NCI-H2196 treated with DMSO at 0.1 percent for 48 hours (cell line): ENCODE measurements around the gene PRM2.
"Not testable (repeated sequence)": the region's sequence is repeated elsewhere in the genome, so short reads cannot be mapped to it uniquely, and the experiment has no call there.

Experiments
- DNase-seq: peaks from one replicate; lab custom pipeline; 2025; ENCODE audit not compliant: unreplicated experiment; lab: John Stamatoyannopoulos, UW

The PRM2 gene

GRCh38 chr16:11307639-11308492 lies 31.6 kb upstream of the PRM2 start:
- DNase-seq: no peak

GRCh38 chr16:11306997-11307638 lies 30.8 kb upstream of the PRM2 start:
- DNase-seq: no peak

DNA sequence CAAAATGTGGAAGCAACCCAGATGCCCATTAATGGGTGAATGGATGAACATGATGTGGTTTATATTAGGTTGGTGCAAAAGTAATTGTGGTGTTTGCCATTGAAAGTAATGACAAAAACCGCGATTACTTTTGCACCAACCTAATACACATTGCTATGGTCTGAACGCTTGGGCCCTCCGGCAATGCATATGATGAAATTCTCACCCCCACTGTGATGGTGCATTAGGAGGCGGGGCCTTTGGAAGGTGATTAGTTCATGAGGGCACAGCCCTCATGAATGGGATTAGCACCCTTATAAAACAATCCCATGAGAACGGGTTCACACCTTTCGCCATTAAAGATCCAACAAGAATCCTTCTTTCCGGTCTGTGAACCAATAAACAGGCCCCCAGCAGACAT lies 30.1 kb upstream of the PRM2 start:
- no peak for DNase-seq

DNA sequence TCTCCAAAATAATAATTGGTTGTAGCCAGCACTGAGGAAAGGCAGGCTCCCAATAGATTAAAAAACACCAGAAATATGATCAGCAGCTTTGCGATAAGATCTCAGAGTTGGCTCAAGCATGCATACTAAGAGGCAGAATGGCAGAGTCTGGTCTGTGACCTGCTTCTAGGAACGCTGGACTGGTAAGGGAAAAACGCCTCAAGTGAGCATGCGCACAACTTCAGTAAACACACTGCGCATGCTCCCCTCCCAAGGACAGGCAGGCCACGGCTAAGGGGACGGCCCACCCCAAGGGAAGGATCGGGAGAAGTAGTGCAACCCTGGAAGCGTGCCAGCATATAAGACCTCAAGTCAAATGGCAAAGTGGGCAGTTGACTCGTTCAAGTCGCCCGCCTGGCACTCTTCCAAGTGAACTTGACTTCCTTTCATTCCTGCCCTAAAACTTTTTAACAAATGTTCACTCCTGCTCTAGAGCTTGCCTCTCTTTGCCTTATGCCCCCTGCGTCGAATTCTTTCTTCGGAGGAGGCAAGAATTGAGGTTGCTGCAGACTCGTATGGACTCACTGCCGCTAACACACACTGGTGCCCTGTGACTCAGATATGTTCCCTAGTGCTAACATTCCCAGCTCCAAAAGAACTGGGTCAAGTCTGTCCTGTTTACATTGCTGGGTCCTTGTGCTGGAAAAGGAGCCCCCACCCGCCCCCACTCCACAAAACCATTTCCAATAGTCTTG lies 27.3 kb upstream of the PRM2 start:
- peak; percentile 81 for DNase-seq

DNA sequence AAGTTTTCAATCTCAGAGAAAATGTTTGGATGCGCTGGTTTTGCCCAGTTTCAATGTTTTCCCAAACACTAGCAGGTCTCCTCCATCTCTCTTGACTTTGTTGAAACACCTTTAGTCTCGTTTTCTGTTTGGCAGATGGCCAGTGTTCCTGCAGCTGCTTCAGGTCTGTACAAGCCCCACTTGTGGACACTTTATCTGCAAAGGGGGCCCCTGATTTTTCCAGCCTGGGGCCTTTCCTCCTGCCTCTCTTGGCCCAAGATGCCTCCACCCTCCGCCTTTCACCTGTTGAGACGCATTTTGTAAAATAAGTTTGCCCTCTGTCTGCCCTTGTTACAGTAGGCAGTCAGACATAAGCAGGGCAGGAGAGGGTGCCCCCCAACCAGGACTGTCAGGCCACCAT lies 26.7 kb upstream of the PRM2 start:
- peak; percentile 74 for DNase-seq

GRCh38 chr16:11301645-11302501 lies 25.6 kb upstream of the PRM2 start:
- DNase-seq: no peak

DNA sequence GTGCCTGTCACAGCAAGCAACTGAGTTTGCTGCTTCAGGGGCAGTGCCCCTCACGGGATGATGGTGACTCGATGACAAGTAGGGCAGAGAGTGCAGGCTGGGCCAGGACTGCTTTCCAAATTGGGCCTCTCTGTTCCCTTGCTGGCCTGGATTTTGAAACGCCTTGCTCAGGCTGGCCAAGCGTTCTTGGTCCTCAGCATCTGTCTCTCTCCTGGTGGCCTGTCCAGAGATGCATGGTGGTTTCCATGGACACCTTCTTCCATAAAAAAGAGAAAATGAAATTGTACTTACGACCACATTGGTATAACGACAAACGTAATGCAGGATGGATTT lies 24.2 kb upstream of the PRM2 start:
- DNase-seq: no peak

- no peak for DNase-seq
Observed at GRCh38 chr16:11299865-11300559, 23.7 kb upstream of the PRM2 start.

- not testable (repeated sequence) for DNase-seq
Observed at GRCh38 chr16:11298950-11299547, 22.8 kb upstream of the PRM2 start.

- DNase-seq: no peak
Observed at GRCh38 chr16:11298143-11298900, 22.0 kb upstream of the PRM2 start.

DNA sequence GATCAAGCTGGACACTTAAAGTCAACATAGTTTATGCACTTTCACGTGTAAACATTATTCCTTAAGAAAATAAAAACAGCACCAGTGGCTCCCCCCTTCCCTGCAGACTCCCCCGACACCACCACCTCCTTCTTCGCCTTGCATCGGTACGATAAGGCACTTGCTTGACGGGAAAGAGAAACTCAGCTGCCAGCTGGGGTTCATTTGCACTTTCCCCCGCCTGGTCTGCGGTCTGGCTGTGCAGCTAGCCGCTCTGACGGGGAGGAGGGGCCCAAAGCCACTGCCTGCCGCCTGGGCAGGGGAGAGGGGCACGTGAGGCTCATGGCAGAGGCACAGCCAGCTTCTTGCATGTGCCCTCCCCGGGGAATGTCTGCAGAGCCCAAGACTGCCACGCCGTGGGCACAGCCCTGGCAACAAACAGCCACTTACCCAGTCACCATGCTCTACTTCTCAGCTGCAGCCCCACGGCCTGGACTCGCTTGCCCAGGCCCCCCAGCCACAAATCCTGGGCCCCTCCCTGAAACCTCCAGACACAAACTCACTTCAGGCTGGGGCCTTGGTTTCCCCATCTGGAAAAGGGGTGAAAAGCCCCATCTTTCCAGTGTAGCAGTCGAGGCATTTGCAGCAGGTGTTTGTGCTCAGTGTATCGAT lies 21.3 kb upstream of the PRM2 start:
- peak; percentile 77 for DNase-seq

DNA sequence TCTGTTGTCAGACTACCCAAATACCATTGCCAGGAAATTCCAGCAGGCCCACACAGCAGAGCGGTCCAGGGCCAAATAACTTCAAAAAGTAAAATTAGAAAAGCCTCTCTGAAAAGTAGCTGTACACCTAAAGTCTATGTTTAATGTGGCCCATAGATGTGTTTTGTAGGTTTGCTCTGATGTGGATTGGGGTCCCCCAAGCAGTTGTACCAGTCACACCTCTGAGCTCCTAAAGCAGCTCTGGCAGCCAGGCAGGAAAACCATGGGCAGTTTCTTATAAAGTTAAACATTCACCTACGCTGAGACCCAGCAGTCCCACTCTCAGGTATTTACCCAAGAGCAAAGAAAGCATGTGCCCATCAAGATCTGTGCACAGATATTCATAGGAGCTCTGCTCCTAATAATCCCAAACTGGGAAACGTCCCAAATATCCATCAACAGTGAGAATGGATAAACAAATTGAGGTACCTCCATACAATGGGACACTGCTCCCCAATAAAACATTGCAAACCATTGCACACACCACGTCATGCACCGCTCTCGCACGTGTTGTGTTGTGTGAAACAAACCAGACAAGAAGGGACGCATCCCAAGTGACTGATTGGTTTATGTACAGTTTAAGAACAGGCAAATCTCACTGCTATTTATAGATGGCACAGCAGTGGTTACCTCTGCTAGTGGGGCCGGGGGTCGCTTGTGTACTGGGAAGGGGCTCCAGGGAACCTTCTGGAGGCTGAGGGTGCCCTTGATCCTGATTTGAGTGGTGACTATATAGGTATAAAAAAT lies 20.6 kb upstream of the PRM2 start:
- no peak for DNase-seq

GRCh38 chr16:11296351-11296705 lies 20.0 kb upstream of the PRM2 start:
- no peak for DNase-seq

- DNase-seq: no peak
Observed at GRCh38 chr16:11295672-11296071, 19.4 kb upstream of the PRM2 start.

- no peak for DNase-seq
Observed at GRCh38 chr16:11292076-11292748, 15.9 kb upstream of the PRM2 start.

GRCh38 chr16:11291091-11291703 lies 14.9 kb upstream of the PRM2 start:
- no peak for DNase-seq
